ENCODE measurements around the gene VIPR2. TPM values are rescaled to one million over a fixed set of nuclear protein-coding genes. Genes with fewer than 3 reads are reported as not detected.

The VIPR2 gene
- total and polyA plus RNA-seq, 5 experiments from 2014 or later, result 0.17 to 0.62 (median 0.24) TPM; not detected in 1

DNA sequence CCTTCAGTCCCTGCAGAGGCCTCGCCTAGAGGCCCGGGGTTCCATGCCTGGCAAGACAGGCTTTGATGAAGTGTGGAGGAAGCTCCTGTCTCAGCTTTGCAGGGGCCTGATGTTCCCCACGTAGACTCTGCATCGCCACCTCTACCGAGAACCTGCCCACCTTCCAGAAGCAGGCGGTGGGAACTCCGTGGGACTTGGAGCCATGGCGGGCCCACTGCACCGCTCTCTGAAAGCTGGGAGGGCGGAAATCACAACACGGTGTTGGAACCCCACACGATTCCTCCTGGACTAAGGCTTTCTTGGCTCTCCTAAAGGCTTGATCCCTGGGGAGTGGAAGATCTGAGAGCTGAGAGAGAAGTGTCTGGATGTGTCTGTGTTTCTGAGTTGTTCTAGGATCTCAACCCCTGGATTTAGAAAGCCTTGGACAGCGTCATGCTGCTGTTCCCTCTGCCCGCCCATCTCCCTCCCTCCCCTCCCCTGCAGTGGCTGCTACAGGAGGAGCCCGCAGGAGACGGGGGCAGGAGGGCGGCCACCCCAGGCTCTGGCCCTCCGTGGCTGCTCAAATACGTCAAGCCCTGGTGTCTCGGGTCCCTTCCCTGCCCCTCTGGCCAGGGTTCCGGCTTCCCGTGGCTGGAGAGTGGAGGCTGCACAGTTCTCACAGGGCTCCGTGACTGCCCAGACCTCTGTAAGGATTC is 79.7 kb downstream of the VIPR2 start:
- no peaks in the 10 kb centered on the region for H3K9me3 Mint-ChIP-seq

DNA sequence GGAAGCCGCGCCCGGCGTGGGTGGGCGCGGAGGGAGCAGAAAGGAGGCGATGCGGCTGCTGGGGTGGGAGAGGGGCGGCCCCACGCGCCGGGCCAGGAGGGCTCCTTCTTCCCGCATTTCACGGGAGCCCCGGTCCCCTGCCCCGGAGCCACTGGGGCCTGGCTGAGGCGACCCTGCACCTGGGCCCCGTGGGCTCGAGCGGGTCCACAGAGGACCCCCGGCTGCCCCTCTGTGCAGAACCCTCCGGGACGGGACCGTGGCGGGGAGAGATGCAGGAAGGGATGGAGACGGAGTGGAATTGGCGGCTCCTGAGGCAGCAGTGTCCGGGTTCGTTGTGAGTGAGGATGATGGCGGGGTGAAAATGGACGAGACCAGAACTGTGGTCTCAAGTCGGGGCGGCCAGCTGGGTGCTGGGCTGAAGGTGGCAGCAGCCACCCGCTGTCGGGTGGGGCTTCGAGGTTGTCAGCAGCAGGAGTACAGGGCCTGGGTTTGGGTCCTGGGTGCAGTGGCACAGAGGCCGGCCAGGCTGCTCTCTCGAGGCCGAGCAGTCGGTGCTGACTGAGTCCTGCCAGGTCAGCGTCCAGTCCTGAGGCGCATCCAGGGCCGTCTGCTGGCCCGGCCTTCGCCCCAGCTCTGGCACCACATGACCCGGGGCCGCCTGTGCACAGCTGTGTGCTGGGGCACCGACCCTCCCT is 80.4 kb downstream of the VIPR2 start:
- POLR2A ChIA-PET, result no interaction called here
- Mint-ChIP-seq H3K27ac (no peak overlapping the region), H3K36me3 (no peaks in the 10 kb centered on the region), H3K4me1 (peaks cover 7 to 21% (median 18%) of the 10 kb centered on the region in 4 donors), H3K4me3 (no peak overlapping the region), H3K9me3 (no peaks in the 10 kb centered on the region), H3K27me3 (peaks cover 0 to 3% (median 1%) of the 10 kb centered on the region in 5 donors)
- no peak for ATAC-seq
- no peak for DNase-seq

More for the DNA sequence above, 79.7 kb downstream of the VIPR2 start:
- no peaks in the 10 kb centered on the region for H3K36me3 Mint-ChIP-seq
- H3K4me3 Mint-ChIP-seq, result no peak overlapping the region
- H3K27ac Mint-ChIP-seq, result no peak overlapping the region
- no peak for ATAC-seq
- DNase-seq, result no peak
- H3K27me3 Mint-ChIP-seq, result peaks cover 0 to 3% (median 1%) of the 10 kb centered on the region in 5 donors
- H3K4me1 Mint-ChIP-seq, result peaks cover 7 to 25% (median 23%) of the 10 kb centered on the region in 4 donors
- POLR2A ChIA-PET, result no interaction called here

DNA sequence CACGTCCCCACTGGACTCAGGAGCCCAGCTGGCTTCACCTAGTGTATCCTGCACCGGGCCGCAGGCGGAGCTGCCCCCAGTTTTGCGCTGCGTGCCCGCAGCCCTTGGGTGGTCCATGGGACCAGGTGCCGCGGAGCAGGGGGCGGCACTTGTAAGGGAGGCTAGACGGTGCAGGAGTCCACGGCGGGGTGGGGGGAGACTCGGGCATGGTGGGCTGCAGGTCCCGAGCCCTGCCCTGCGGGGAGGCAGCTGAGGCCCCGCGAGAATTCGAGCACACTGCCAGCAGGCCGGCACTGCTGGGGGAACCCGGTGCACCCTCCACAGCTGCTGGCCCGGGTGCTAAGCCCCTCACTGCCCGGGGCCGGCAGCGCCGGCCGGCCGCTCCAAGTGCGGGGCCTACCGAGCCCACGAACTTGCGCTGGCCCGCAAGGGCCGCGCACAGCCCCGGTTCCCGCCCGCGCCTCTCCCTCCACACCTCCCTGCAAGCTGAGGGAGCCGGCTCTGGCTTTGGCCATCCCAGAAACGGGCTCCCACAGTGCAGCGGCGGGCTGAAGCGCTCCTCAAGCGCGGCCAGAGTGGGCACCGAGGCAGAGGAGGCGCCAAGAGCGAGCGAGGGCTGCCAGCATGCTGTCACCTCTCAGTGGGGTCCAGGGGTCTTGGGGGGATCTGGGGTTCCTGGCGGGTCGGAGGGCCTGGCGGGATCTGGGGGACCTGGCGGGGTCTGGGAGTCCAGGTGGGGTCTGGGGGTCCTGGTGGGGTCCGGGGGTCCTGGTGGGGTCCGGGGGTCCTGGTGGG is 81.4 kb downstream of the VIPR2 start:
- POLR2A ChIA-PET, result no interaction called here

DNA sequence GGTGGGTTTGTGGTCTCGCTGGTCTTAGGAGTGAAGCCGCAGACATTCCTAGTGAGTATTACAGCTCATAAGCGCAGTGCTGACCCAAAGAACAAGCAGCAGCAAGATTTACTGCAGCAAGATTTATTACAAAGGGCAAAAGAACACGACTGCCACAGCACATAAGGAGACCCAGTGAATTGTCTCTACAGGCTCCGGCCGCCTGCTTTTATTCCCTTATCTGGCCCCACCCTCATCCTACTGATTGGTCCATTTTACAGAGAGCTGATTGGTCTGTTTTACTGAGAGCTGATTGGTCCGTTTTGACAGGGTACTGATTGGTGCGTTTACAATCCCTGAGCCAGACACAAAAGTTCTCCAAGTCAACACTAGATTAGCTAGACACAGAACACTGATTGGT is 82.1 kb downstream of the VIPR2 start:
- no peak overlapping the region for H3K27ac Mint-ChIP-seq
- H3K36me3 Mint-ChIP-seq, result no peaks in the 10 kb centered on the region
- DNase-seq (no peak), ATAC-seq (no peak)
- no peak overlapping the region for H3K4me3 Mint-ChIP-seq
- no peaks in the 10 kb centered on the region for H3K9me3 Mint-ChIP-seq
- peaks cover 0 to 3% (median 1%) of the 10 kb centered on the region in 5 donors for H3K27me3 Mint-ChIP-seq
- POLR2A ChIA-PET, result no interaction called here
- H3K4me1 Mint-ChIP-seq, result peaks cover 0 to 5% (median 3%) of the 10 kb centered on the region in 4 donors

More for the DNA sequence above, 81.4 kb downstream of the VIPR2 start:
- Mint-ChIP-seq H3K9me3 (no peaks in the 10 kb centered on the region), H3K27me3 (peaks cover 0 to 3% (median 1%) of the 10 kb centered on the region in 5 donors), H3K4me1 (peaks cover 3 to 12% (median 10%) of the 10 kb centered on the region in 4 donors), H3K36me3 (no peaks in the 10 kb centered on the region), H3K27ac (no peak overlapping the region), H3K4me3 (no peak overlapping the region)
- DNase-seq, result no peak
- no peak for ATAC-seq

DNA sequence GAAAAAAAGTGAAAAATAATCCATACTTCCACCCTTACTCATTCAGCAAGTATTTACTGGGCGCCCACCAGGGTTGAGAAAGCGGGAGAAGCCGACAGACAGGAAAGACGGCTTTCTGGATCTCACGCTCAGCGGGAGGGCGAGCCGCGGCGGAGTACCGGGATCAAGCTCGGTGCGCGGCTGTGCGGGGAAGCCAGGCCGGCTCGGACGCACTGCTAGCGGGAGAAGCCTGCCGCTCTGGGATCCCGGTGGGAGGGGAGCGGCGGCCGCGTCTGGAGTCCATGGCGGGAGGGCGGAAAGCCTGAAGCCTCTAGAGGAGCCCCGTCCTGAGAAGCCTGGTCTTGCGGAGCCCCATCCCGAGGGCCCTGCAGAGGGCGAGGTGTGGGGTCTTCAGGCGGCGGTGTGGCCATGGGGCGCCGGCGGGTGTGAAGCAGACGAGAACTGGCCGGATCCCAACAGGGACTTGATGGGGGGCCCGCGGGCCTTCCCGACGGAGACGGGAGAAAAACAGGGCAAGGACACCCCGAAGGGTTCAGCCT is 82.9 kb downstream of the VIPR2 start:
- Mint-ChIP-seq H3K27me3 (peaks cover 0 to 3% (median 1%) of the 10 kb centered on the region in 5 donors), H3K4me3 (no peak overlapping the region), H3K4me1 (peaks cover 0 to 2% (median under 1%) of the 10 kb centered on the region in 4 donors), H3K27ac (no peak overlapping the region), H3K9me3 (no peaks in the 10 kb centered on the region), H3K36me3 (no peaks in the 10 kb centered on the region)
- ATAC-seq (no peak), DNase-seq (no peak)
- POLR2A ChIA-PET, result no interaction called here

DNA sequence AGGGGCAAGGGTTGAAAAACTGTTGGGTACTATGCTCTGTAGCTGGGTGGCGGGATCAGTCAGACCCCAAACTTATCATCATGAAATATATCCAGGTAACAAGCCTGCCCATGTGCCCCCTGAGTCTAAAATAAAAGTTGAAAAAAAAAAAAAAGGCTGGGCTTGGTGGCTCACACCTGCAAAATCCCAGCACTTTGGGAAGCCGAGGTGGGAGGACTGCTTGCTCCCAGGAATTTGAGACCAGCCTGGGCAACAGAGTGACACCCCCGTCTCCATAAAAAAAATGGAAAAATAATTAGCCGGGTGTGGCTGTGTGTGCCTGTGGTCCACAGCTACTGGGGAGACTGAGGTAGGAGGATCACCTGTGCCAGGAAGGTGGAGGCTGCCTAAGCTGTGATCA is 83.5 kb downstream of the VIPR2 start:
- Mint-ChIP-seq H3K9me3 (no peaks in the 10 kb centered on the region), H3K36me3 (no peaks in the 10 kb centered on the region), H3K27ac (no peak overlapping the region), H3K4me3 (no peak overlapping the region), H3K27me3 (peaks cover 0 to 3% (median 1%) of the 10 kb centered on the region in 5 donors), H3K4me1 (no peaks in the 10 kb centered on the region)
- ATAC-seq (no peak), DNase-seq (no peak)
- POLR2A ChIA-PET, result no interaction called here

DNA sequence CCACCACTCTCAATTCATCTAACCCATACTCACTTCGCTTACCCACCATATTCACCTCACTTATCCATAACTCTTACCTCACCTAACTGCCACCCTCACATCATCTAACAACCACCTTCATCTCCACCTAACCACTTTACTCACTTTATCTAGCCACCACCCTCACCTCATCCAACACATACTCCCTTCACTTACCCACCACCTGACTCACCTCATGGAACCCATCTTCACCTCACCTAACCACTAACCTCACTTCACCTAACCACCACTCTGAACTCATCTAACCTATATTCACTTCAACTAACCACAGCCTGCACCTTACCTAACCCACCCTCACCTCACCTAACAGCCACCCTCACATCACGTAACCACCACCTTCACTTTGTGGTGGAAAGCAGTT is 84.2 kb downstream of the VIPR2 start:
- Mint-ChIP-seq H3K4me3 (no peak overlapping the region), H3K27ac (no peak overlapping the region), H3K4me1 (no peaks in the 10 kb centered on the region), H3K9me3 (no peaks in the 10 kb centered on the region), H3K27me3 (peaks cover 0 to 6% (median 1%) of the 10 kb centered on the region in 5 donors), H3K36me3 (no peaks in the 10 kb centered on the region)
- ATAC-seq, result no peak
- no peak for DNase-seq
- POLR2A ChIA-PET, result no interaction called here

DNA sequence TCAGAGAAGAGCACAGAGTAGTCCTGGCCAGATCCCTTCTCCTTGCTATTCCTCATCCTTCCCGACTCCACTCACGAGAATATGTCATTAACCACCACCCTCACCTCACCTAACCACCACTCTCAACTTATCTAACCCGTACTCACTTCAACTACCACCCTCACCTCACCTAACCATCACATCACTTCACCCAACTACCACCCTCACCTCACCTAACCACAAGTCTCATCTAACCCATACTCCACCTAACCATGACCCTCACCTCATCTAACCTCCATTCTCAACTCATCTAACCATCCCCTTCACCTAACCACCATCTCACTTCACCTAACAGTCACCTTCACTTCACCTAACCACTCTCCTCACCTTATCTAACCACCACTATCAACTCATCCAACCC is 85.0 kb downstream of the VIPR2 start:
- H3K36me3 Mint-ChIP-seq, result no peaks in the 10 kb centered on the region
- POLR2A ChIA-PET, result no interaction called here
- H3K27ac Mint-ChIP-seq, result no peak overlapping the region
- no peaks in the 10 kb centered on the region for H3K9me3 Mint-ChIP-seq
- H3K4me1 Mint-ChIP-seq, result no peaks in the 10 kb centered on the region
- H3K4me3 Mint-ChIP-seq, result no peak overlapping the region
- peaks cover 0 to 6% (median 1%) of the 10 kb centered on the region in 5 donors for H3K27me3 Mint-ChIP-seq
- no peak for ATAC-seq
- DNase-seq, result no peak

DNA sequence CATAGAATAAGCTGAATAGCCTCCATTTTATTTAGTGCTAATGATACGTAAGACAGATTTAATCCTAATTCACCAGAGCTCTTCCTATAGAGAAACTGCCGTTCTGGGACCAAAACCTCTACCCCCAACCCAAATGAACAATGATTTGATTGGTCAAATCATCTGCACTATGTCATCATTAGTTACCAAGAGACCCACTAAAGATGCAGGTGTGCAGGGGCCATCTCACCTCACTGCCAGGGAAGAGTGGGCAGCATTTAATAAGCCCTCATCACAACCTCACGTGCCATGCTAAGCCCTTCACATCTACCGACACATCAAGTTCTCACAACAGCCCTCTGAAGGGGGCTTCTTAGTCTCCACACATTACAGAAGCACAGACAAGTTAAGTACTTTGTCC is 87.0 kb downstream of the VIPR2 start:
- POLR2A ChIA-PET, result no interaction called here
- Mint-ChIP-seq H3K4me1 (no peaks in the 10 kb centered on the region), H3K4me3 (no peak overlapping the region), H3K36me3 (no peaks in the 10 kb centered on the region), H3K27me3 (peaks cover 0 to 9% (median 2%) of the 10 kb centered on the region in 5 donors), H3K27ac (no peak overlapping the region), H3K9me3 (no peaks in the 10 kb centered on the region)
- no peak for DNase-seq
- no peak for ATAC-seq

DNA sequence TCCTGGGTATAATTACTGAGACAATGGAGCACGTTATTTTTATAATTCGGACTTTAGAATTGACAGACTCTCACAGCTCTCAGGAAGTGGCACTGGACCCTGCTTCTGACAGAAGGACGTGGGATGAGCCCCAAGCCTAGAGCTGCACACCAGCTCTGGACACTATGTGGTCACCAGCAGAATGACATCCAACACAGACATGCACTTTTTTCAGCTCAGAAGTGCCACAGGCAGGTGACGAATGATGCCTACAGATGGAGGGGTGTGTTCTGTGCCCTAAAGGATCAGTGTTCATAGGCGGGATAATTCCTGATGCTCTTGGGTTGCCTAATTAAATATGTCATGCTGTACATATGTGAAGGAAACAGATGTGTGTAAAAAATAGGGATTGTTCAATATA is 87.9 kb downstream of the VIPR2 start:
- H3K27me3 Mint-ChIP-seq, result peaks cover 0 to 7% (median 0%) of the 10 kb centered on the region in 5 donors
- peaks cover 0 to 8% (median 2%) of the 10 kb centered on the region in 9 donors for H3K9me3 Mint-ChIP-seq
- peak overlapping the region in 1 of 10 donors; percentile 22 for H3K27ac Mint-ChIP-seq
- no peak overlapping the region for H3K4me3 Mint-ChIP-seq
- ATAC-seq (no peak), DNase-seq (no peak)
- no peaks in the 10 kb centered on the region for H3K4me1 Mint-ChIP-seq
- POLR2A ChIA-PET, result no interaction called here
- peaks cover 0 to 7% (median 2%) of the 10 kb centered on the region in 3 donors for H3K36me3 Mint-ChIP-seq

DNA sequence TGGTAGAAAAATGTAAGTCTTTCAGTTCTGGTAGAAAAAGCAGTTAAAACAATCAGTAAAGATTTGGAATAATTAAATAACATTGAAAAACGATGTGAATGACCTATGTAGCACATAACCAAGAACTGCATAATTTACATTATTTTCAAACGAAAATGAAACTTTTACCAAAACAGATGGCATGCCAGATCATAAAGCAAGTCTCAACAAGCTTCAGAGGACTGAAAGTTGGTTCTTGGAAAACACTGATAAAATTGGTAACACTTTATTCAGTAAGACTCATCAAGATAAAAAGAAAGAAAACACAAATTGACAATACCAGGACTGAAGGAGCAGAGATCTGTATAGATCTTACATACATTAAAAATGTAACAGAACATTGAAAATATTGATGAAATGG is 92.8 kb downstream of the VIPR2 start:
- Mint-ChIP-seq H3K4me3 (no peak overlapping the region), H3K9me3 (peaks cover 0 to 13% (median 3%) of the 10 kb centered on the region in 9 donors), H3K27ac (no peak overlapping the region), H3K27me3 (peaks cover 0 to 7% (median 0%) of the 10 kb centered on the region in 5 donors), H3K36me3 (peaks cover 0 to 8% (median 2%) of the 10 kb centered on the region in 3 donors), H3K4me1 (peaks cover 5 to 17% (median 11%) of the 10 kb centered on the region in 4 donors)
- ATAC-seq, result no peak
- DNase-seq, result no peak
- POLR2A ChIA-PET, result no interaction called here

DNA sequence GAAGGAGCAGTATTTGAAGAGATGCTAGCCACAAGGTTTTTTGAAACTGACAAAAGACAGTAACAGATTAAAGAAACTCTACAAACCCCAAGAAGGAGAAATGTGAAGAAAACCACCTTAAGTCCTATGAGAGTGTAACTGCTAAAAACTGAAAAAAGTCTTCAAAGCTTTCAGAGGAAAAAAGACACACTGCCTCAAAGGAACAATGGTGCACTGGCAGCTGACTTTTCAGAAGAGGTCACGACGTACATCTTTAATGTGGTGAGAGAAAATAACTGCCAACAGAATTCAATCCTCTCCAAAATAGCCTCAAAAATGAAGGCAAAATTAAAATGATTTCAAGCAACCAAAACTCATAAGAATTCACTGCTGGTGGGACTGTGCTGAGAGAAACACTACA is 94.0 kb downstream of the VIPR2 start:
- peak overlapping the region in 1 of 10 donors; percentile 28 for H3K4me3 Mint-ChIP-seq
- H3K36me3 Mint-ChIP-seq, result peaks cover 0 to 8% (median 2%) of the 10 kb centered on the region in 3 donors
- POLR2A ChIA-PET, result no interaction called here

More for the DNA sequence above, 94.0 kb downstream of the VIPR2 start:
- ATAC-seq, result peak in 1 of 2 donors; percentile 56
- peaks cover 0 to 13% (median 3%) of the 10 kb centered on the region in 9 donors for H3K9me3 Mint-ChIP-seq
- H3K4me1 Mint-ChIP-seq, result peaks cover 5 to 17% (median 11%) of the 10 kb centered on the region in 4 donors
- DNase-seq, result peak in 1 of 10 donors; percentile 21
- H3K27ac Mint-ChIP-seq, result peak overlapping the region in 1 of 10 donors; percentile 4
- peaks cover 0 to 6% (median 0%) of the 10 kb centered on the region in 5 donors for H3K27me3 Mint-ChIP-seq

All from naive thymus-derived CD8-positive, alpha-beta T cell (primary cell).